Measurements from ENCODE around the gene FMO5.
"Not testable (repeated sequence)": the region's sequence is repeated elsewhere in the genome, so short reads cannot be mapped to it uniquely, and the experiment has no call there.

Gene FMO5

GRCh38 chr1:147202576-147202975 is 22.6 kb downstream of the FMO5 start:
- TF ChIP-seq ZNF274 (IDR thresholded peaks at IDR 0.05; ENCODE audit: low read depth, low read length): no peak
- no peak overlapping the region for H3K4me3 ChIP-seq (ENCODE audit: low read length)

GRCh38 chr1:147201786-147202185 is 23.4 kb downstream of the FMO5 start:
- TF ChIP-seq ZNF274 (IDR thresholded peaks at IDR 0.05; ENCODE audit: low read depth, low read length): no peak
- no peak overlapping the region for H3K4me3 ChIP-seq (ENCODE audit: low read length)

GRCh38 chr1:147201276-147201675 is 23.9 kb downstream of the FMO5 start:
- TF ChIP-seq ZNF274 (IDR thresholded peaks at IDR 0.05; ENCODE audit: low read depth, low read length): no peak
- no peak overlapping the region for H3K4me3 ChIP-seq (ENCODE audit: low read length)

GRCh38 chr1:147197324-147197723 is 27.8 kb downstream of the FMO5 start:
- not testable (repeated sequence) for H3K4me3 ChIP-seq (ENCODE audit: low read length)

GRCh38 chr1:147189514-147189913 is 35.6 kb downstream of the FMO5 start:
- no peak for TF ChIP-seq ZNF274 (IDR thresholded peaks at IDR 0.05; ENCODE audit: low read depth, low read length)
- no peak overlapping the region for H3K4me3 ChIP-seq (ENCODE audit: low read length)

DNA sequence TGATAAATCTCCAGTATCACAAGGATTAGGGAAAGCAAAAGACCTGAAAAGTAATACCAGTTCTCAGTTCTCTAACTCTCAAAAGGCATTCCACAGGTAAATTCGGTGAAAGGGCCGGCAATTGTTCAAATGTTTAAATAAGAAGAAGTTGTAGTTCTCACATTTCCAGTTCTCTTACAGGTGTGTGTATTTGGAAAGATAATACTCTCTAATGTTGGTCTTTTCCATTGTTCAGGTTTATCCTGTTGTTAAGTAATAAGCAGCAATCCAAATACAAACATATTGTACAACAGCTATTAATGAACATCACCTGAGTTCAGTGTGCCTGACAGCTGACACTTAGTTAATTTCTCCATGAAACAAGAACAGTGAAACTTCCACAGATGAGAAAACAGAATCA is 39.7 kb downstream of the FMO5 start:
- no peak overlapping the region for H3K4me3 ChIP-seq (ENCODE audit: low read length)
- no peak for TF ChIP-seq ZNF274 (IDR thresholded peaks at IDR 0.05; ENCODE audit: low read depth, low read length)

GRCh38 chr1:147177611-147178380 is 47.3 kb downstream of the FMO5 start:
- no peak overlapping the region for H3K4me3 ChIP-seq (ENCODE audit: low read length)

GRCh38 chr1:147172168-147173016 is 52.7 kb downstream of the FMO5 start, which contains the start of gene PRKAB2:
TSS of gene PRKAB2 (minus strand) at chr1:147172470. CDS start at chr1:147172144, 326 bp downstream.
- peak within 1 kb of the TSS; percentile 87 for H3K4me3 ChIP-seq (ENCODE audit: low read length)
- TF ChIP-seq ZNF274 (IDR thresholded peaks at IDR 0.05; ENCODE audit: low read depth, low read length): no peak

More at GRCh38 chr1:147177611-147178380, 47.3 kb downstream of the FMO5 start:
- TF ChIP-seq ZNF274 (IDR thresholded peaks at IDR 0.05; ENCODE audit: low read depth, low read length): no peak

GRCh38 chr1:147171399-147172167 is 53.6 kb downstream of the FMO5 start:
- TF ChIP-seq ZNF274 (IDR thresholded peaks at IDR 0.05; ENCODE audit: low read depth, low read length): no peak
- H3K4me3 ChIP-seq (ENCODE audit: low read length): peak overlapping the region; percentile 87

DNA sequence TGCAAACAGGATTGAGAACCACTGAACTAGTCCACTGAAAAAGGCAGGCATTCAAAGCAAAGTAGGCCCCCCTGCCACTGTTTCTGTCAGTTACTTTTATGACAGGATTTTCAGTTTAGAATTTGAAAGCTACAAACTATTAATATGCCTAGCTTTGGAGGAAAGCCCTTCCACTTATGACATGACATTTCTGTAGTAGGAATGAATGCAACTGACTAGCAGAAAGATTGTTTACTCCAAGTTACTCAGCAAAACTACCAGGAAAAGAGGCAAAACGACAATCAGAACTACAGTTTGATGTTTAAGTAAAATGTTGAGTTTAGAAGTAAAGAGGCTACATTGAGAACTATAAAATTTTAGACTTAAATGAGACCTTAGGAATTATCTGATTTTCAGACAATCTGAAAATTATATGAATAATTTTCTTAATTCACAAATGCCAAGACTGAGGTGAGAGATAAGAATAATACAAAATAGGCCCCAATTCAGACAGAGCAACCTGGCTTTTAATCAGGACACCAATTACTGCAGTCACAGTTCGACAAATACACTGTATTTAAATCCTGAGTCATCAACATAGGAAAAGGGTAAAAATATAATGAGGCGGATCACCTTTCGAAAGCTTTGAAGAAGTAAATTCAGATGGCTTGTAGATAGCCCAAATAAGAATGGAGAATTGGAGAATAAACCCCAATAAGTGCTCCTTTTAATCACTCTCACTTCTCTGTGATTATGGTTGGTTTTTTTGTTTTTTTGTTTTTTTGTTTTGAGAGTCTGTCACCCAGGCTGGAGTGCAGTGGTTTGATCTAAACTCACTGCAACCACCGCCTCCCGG is 55.1 kb downstream of the FMO5 start:
- TF ChIP-seq ZNF274 (IDR thresholded peaks at IDR 0.05; ENCODE audit: low read depth, low read length): no peak
- H3K4me3 ChIP-seq (ENCODE audit: low read length): no peak overlapping the region; the same call in 1 of the 2 replicates

GRCh38 chr1:147169171-147169570 is 56.0 kb downstream of the FMO5 start:
- H3K4me3 ChIP-seq (ENCODE audit: low read length): no peak overlapping the region
- TF ChIP-seq ZNF274 (IDR thresholded peaks at IDR 0.05; ENCODE audit: low read depth, low read length): no peak

GRCh38 chr1:147168626-147169058 is 56.5 kb downstream of the FMO5 start:
- H3K4me3 ChIP-seq (ENCODE audit: low read length): no peak overlapping the region
- no peak for TF ChIP-seq ZNF274 (IDR thresholded peaks at IDR 0.05; ENCODE audit: low read depth, low read length)

- no peak for TF ChIP-seq ZNF274 (IDR thresholded peaks at IDR 0.05; ENCODE audit: low read depth, low read length)
- H3K4me3 ChIP-seq (ENCODE audit: low read length): no peak overlapping the region
Measured at GRCh38 chr1:147167365-147167764, 57.8 kb downstream of the FMO5 start.

Measured in GM08714 (cell line).